Uterus (tissue), 4 donors: ENCODE measurements around the gene ASB1. TPM values are rescaled to one million over a fixed set of nuclear protein-coding genes. Genes with fewer than 3 reads are reported as not detected.

Source experiments
- DNase-seq, 2 donors: peaks; one replicate each; pipeline ENCODE4 v3.0.0-alpha.2; 2019 to 2020
- H3K27ac ChIP-seq, 2 donors: fragments of 200-600 bp; sonication (generic); 1 replicate in 1 of 2; 2 replicates in 1 of 2; pipeline ENCODE4 v1.5.1; 2016 to 2018
- H3K27me3 ChIP-seq, 2 donors: fragments of 200-600 bp; sonication (generic); one replicate each; pipeline ENCODE4 v1.5.1; 2018 to 2019; ENCODE audit warnings: control low read depth in 1 of 2
- H3K36me3 ChIP-seq, 2 donors: fragments of 200-600 bp; sonication (generic); one replicate each; pipeline ENCODE4 v1.5.1; 2019; ENCODE audit warnings: control low read depth in 1 of 2
- H3K4me1 ChIP-seq, 2 donors: fragments of 200-600 bp; sonication (generic); one replicate each; pipeline ENCODE4 v1.5.1; 2018 to 2019; ENCODE audit warnings: control low read depth in 1 of 2
- H3K4me3 ChIP-seq, 2 donors: fragments of 200-600 bp; sonication (generic); 1 replicate in 1 of 2; 2 replicates in 1 of 2; pipeline ENCODE4 v1.5.1; 2018 to 2019; ENCODE audit warnings: mild to moderate bottlenecking in 1 of 2
- H3K9me3 ChIP-seq, 2 donors: fragments of 200-600 bp; sonication (generic); one replicate each; pipeline ENCODE4 v1.5.1; 2019; ENCODE audit warnings: control low read depth in 1 of 2
- POLR2A ChIP-seq, 2 donors: fragments of 450-650 bp; IDR thresholded peaks; one replicate each; pipeline ENCODE4 v1.6.1; 2016; ENCODE audit warnings: antibody characterized with exemption in 2 of 2, mild to moderate bottlenecking in 1 of 2, moderate library complexity in 1 of 2
- intact Hi-C: fragments of 100-400 bp; cut with DNase I; formaldehyde crosslinking; loops from one replicate; pipeline ENCODE4 v1.15.1; 2023; ENCODE audit warnings: low total_unique reads
- total RNA-seq, 4 donors: library from RNA; depleted of rRNA in 3 of 4; stranded (reverse); fragments of >200 nt in 3 of 4; gene quantifications; one replicate each; pipeline versions ENCODE4 v1.1.0 to v1.2.4, GENCODE V29; 2014 to 2023
- TF ChIP-seq, protein P1 (sequence below), 4 experiments: fragments of 200-600 bp in 2 of 4; fragments of 450-650 bp in 2 of 4; sonication (generic) in 2 of 4; IDR thresholded peaks; one replicate each; pipeline ENCODE4 v1.5.1; 2016 to 2019; ENCODE audit warnings: antibody characterized with exemption in 4 of 4, mild to moderate bottlenecking in 2 of 4, moderate library complexity in 1 of 4
- donor health status: DM: yes; HTN: yes; CAD: no.

Gene ASB1
- total RNA-seq, 4 donors from 2014 or later = 4.9 to 40.5 (median 18.6) TPM

DNA sequence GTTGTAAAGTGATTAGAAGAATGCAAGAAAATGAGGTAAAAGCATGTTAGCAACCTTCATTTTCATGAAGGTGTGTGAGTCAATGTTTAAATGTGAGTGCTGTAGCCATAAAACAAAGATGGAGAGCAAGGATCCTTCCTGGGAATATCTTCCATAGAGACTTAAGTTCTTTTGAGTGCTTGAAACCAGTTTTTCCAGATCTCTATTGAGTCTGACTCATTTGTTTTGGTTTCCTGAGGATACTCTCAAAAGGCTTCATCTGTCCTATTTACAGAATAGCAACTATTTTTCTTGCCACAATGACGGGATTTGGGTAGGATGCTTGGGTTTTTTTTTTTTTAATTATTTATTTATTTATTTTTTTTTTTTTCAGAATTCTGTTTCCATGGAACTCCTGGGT is 45.9 kb upstream of the ASB1 start:
- DNase-seq = no peak
- Histone ChIP-seq H3K36me3 (no peaks in the 10 kb centered on the region), H3K4me1 (no peaks in the 10 kb centered on the region), H3K27ac (no peak overlapping the region), H3K27me3 (no peaks in the 10 kb centered on the region), H3K9me3 (no peaks in the 10 kb centered on the region), H3K4me3 (no peak overlapping the region)
- no peak for TF ChIP-seq POLR2A (IDR thresholded peaks at IDR 0.05)
- TF ChIP-seq, protein P1, sequence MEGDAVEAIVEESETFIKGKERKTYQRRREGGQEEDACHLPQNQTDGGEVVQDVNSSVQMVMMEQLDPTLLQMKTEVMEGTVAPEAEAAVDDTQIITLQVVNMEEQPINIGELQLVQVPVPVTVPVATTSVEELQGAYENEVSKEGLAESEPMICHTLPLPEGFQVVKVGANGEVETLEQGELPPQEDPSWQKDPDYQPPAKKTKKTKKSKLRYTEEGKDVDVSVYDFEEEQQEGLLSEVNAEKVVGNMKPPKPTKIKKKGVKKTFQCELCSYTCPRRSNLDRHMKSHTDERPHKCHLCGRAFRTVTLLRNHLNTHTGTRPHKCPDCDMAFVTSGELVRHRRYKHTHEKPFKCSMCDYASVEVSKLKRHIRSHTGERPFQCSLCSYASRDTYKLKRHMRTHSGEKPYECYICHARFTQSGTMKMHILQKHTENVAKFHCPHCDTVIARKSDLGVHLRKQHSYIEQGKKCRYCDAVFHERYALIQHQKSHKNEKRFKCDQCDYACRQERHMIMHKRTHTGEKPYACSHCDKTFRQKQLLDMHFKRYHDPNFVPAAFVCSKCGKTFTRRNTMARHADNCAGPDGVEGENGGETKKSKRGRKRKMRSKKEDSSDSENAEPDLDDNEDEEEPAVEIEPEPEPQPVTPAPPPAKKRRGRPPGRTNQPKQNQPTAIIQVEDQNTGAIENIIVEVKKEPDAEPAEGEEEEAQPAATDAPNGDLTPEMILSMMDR (IDR thresholded peaks at IDR 0.05) = no peak
- intact Hi-C loops = no loop called here

DNA sequence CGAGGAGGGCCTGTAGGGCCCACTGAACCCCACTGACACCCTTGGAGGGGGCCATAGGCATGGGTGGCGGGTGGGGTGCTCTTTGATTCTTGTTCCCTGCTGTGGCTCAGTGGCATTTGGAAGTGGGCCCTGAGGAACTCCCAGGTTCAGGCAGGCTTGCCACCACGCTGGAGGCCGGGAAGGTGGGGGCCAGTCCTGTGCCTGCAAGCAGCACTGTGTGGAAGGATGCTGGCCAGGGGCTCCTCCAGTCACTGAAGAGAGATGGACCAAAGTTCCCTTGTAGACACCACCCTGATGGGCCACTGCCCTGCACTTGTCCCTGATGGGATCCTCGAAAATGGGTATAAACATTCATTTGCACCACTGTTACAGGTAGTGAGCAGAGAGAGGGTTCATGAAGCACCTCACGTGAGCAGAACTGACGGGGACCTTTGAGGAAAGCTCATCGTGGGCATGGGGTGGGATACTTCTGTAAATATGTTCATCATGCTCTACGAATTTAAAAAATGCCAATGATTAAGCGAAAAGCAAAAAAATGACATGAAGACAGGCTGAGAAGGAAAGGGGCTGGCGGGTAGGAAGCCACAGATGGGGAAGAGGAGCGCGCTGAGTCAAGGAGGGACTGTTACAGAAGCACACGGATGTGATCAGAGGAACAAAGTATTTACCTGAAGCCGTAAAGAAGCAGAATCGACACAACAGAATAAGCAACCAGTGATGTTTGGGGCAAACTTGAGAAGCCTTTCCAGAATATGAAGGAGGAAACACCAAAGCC is 45.2 kb upstream of the ASB1 start:
- H3K27ac ChIP-seq = no peak overlapping the region
- intact Hi-C loops = no loop called here
- TF ChIP-seq POLR2A (IDR thresholded peaks at IDR 0.05) = no peak
- TF ChIP-seq, protein P1 (IDR thresholded peaks at IDR 0.05) = no peak
- no peaks in the 10 kb centered on the region for H3K4me1 ChIP-seq
- no peak overlapping the region for H3K4me3 ChIP-seq
- H3K36me3 ChIP-seq = no peaks in the 10 kb centered on the region
- DNase-seq = no peak
- H3K27me3 ChIP-seq = no peaks in the 10 kb centered on the region
- H3K9me3 ChIP-seq = no peaks in the 10 kb centered on the region

DNA sequence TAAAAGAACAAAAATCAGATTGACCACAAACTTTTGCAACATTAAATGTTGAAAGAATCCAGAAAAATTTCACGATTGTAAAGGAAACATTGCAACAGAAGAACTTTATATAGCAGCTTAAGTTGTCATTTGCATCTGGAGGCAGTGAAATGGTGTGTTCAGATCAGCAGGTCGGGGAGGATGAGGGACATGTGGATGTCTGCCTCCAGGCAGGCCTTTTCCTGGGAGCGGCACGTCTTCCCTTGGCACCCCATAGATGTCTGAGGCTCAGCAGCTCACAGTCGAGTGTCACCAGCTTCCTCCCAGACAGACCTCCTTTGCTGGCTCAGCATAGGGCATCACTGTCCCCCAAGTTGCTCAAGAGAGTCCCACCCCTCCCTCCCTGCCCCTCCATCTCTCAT is 44.3 kb upstream of the ASB1 start:
- intact Hi-C loops = no loop called here
- H3K27ac ChIP-seq = no peak overlapping the region
- H3K4me3 ChIP-seq = no peak overlapping the region
- H3K4me1 ChIP-seq = no peaks in the 10 kb centered on the region
- DNase-seq = no peak
- H3K36me3 ChIP-seq = no peaks in the 10 kb centered on the region
- H3K27me3 ChIP-seq = no peaks in the 10 kb centered on the region
- TF ChIP-seq, protein P1 (IDR thresholded peaks at IDR 0.05) = no peak
- no peak for TF ChIP-seq POLR2A (IDR thresholded peaks at IDR 0.05)
- no peaks in the 10 kb centered on the region for H3K9me3 ChIP-seq

DNA sequence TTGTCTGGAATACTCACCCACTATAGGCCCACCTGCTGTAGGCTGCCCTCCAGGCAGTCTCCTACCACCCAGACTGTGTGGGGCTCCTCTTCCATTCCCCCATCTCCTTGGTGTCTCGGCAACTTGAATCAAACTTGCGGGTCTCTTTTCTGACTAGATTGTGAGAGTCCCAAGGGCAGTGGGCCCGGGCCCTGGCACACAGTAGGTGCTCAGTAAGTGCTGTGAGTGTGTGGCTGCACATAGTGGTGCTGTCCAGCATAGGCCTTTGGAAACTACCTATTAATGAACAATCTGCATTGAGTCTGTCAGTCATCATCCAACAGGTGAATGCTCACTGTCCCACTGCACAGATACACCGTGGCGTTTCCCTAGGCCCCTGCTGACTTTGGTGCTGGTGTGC is 43.6 kb upstream of the ASB1 start:
- intact Hi-C loops = no loop called here
- Histone ChIP-seq H3K27me3 (no peaks in the 10 kb centered on the region), H3K9me3 (no peaks in the 10 kb centered on the region), H3K4me1 (no peaks in the 10 kb centered on the region), H3K36me3 (no peaks in the 10 kb centered on the region), H3K4me3 (no peak overlapping the region), H3K27ac (no peak overlapping the region)
- TF ChIP-seq POLR2A (IDR thresholded peaks at IDR 0.05) = no peak
- TF ChIP-seq, protein P1 (IDR thresholded peaks at IDR 0.05) = no peak
- no peak for DNase-seq

DNA sequence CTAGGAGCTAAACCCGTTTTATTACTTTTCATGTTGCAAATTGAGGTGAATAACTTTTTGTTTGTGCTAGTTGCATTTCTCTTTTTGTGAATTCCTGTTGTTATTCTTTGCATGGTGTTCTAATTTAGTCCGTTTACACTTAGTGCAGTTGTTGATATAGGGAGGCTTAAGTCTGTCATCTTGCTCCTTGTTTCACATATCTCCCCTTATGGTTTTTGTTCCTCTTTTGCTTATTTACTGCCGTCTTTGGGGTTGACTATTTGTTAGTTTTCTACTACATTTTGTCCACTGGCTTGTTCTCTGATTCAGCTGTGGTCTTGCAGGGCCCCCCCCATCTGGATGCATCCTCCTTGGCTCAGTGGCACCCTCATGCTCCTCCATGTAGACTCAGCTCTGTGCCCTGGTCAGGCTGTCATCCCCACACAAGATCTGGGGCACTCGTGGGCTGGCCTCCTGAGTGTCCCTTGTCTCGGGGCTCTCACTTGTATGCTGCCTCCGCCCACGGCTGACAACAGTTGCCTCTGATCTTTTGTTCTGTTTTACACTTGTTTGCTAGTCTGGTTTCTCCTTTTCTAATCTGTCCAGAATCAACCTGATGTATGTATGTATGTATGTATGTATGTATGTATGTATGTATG is 42.9 kb upstream of the ASB1 start:
- Histone ChIP-seq H3K9me3 (no peaks in the 10 kb centered on the region), H3K4me1 (no peaks in the 10 kb centered on the region), H3K27ac (no peak overlapping the region), H3K27me3 (no peaks in the 10 kb centered on the region), H3K36me3 (no peaks in the 10 kb centered on the region), H3K4me3 (no peak overlapping the region)
- intact Hi-C loops = no loop called here
- TF ChIP-seq, protein P1 (IDR thresholded peaks at IDR 0.05) = no peak
- TF ChIP-seq POLR2A (IDR thresholded peaks at IDR 0.05) = no peak
- no peak for DNase-seq
